HEK293 (cell line): ENCODE data around the gene ADCY7.

ENCODE experiments used
- CTCF ChIA-PET: fragments of 350-600 bp; formaldehyde crosslinking; extraction: SDS; loops from one replicate; lab custom pipeline; 2021; ENCODE audit warnings: antibody characterized with exemption; lab: Yijun Ruan, JAX
- POLR2A ChIA-PET: fragments of 300-600 bp; formaldehyde crosslinking; extraction: SDS; loops from one replicate; lab custom pipeline; 2020; ENCODE audit warnings: antibody characterized with exemption, inconsistent platforms; lab: Yijun Ruan, JAX
- H3K27ac ChIP-seq: fragments of 200-500 bp; sonication (Bioruptor generic); 2 replicates; pipeline ENCODE4 v1.5.1; 2014; ENCODE audit warnings: low read depth, low read length, control low read depth, inconsistent platforms; ENCODE audit errors: extremely low read depth
- H3K36me3 ChIP-seq, 2 experiments: fragments of 200-500 bp in 1 of 2; sonication (Bioruptor generic) in 1 of 2; 1 replicate in 1 of 2; 2 replicates in 1 of 2; pipeline ENCODE4 v1.5.1; 2014 to 2017; ENCODE audit warnings: inconsistent platforms in 2 of 2, low read length in 2 of 2; ENCODE audit not compliant: control insufficient read depth in 2 of 2, insufficient read depth in 1 of 2
- H3K4me1 ChIP-seq: fragments of 200-500 bp; sonication (Bioruptor generic); 2 replicates; pipeline ENCODE4 v1.5.1; 2014; ENCODE audit warnings: mild to moderate bottlenecking, low read length, inconsistent platforms; ENCODE audit not compliant: control insufficient read depth, insufficient read depth
- H3K4me3 ChIP-seq: 2 replicates; pipeline ENCODE4 v1.5.1; 2011; ENCODE audit warnings: low read depth, mild to moderate bottlenecking, control low read depth, low read length, moderate library complexity
- H3K9me3 ChIP-seq: fragments of 200-500 bp; sonication (Bioruptor generic); 2 replicates; pipeline ENCODE4 v1.5.1; 2014; ENCODE audit warnings: low read depth, low read length, inconsistent platforms; ENCODE audit not compliant: control insufficient read depth, insufficient read depth
- ATF2 ChIP-seq: fragments of 450-650 bp; formaldehyde crosslinking; IDR thresholded peaks from 2 replicates; pipeline ENCODE4 v1.5.1; 2016; ENCODE audit warnings: missing biosample characterization, missing genetic modification characterization, low read depth
- HOXA7 ChIP-seq: sonication (generic); formaldehyde crosslinking; IDR thresholded peaks from 2 replicates; pipeline ENCODE4 v1.8.1; 2022; ENCODE audit warnings: missing genetic modification reagents, borderline replicate concordance
- HOXC10 ChIP-seq: sonication (generic); formaldehyde crosslinking; IDR thresholded peaks from 2 replicates; pipeline ENCODE4 v1.8.1; 2023; ENCODE audit warnings: mild to moderate bottlenecking, missing genetic modification reagents
- KLF7 ChIP-seq: fragments of 450-650 bp; formaldehyde crosslinking; IDR thresholded peaks from 2 replicates; pipeline ENCODE4 v1.5.1; 2016; ENCODE audit warnings: missing biosample characterization, missing genetic modification characterization, borderline replicate concordance
- SALL2 ChIP-seq: fragments of 450-650 bp; formaldehyde crosslinking; IDR thresholded peaks from 2 replicates; pipeline ENCODE4 v1.5.0; 2017; ENCODE audit warnings: missing biosample characterization, mild to moderate bottlenecking, missing genetic modification characterization, borderline replicate concordance
- ZNF10 ChIP-seq: fragments of 450-650 bp; formaldehyde crosslinking; IDR thresholded peaks from 2 replicates; pipeline ENCODE4 v1.5.1; 2017; ENCODE audit warnings: missing biosample characterization, missing genetic modification characterization
- ZNF132 ChIP-seq: fragments of 450-650 bp; formaldehyde crosslinking; IDR thresholded peaks from 2 replicates; pipeline ENCODE4 v1.5.1; 2017; ENCODE audit warnings: missing biosample characterization, missing genetic modification characterization, borderline replicate concordance
- ZNF148 ChIP-seq: fragments of 450-650 bp; formaldehyde crosslinking; IDR thresholded peaks from 2 replicates; pipeline ENCODE4 v1.5.0; 2017; ENCODE audit warnings: missing biosample characterization, missing genetic modification characterization, borderline replicate concordance
- ZNF24 ChIP-seq: fragments of 450-650 bp; formaldehyde crosslinking; IDR thresholded peaks from 2 replicates; pipeline ENCODE4 v1.5.1; 2016; ENCODE audit warnings: missing biosample characterization, missing genetic modification characterization
- ZNF404 ChIP-seq: fragments of 450-650 bp; formaldehyde crosslinking; IDR thresholded peaks from 2 replicates; pipeline ENCODE4 v1.5.1; 2017; ENCODE audit warnings: missing biosample characterization, missing genetic modification characterization
- ZNF473 ChIP-seq: fragments of 450-650 bp; formaldehyde crosslinking; IDR thresholded peaks from 2 replicates; pipeline ENCODE4 v1.5.1; 2017; ENCODE audit warnings: missing biosample characterization, missing genetic modification characterization
- ZNF501 ChIP-seq: fragments of 450-650 bp; formaldehyde crosslinking; IDR thresholded peaks from 2 replicates; pipeline ENCODE4 v1.5.1; 2016; ENCODE audit warnings: missing biosample characterization, missing genetic modification characterization
- ZNF549 ChIP-seq: fragments of 450-650 bp; IDR thresholded peaks from 2 replicates; pipeline ENCODE4 v1.5.1; 2018; ENCODE audit warnings: missing biosample characterization, missing genetic modification characterization, mild to moderate bottlenecking, inconsistent platforms, moderate library complexity
- ZNF555 ChIP-seq: fragments of 450-650 bp; formaldehyde crosslinking; conservative IDR thresholded peaks from 2 replicates; pipeline ENCODE4 v1.5.1; 2017; ENCODE audit warnings: missing biosample characterization, mild to moderate bottlenecking, missing genetic modification characterization, inconsistent platforms
- ZNF558 ChIP-seq: fragments of 450-650 bp; formaldehyde crosslinking; IDR thresholded peaks from 2 replicates; pipeline ENCODE4 v1.5.1; 2016; ENCODE audit warnings: missing biosample characterization, missing genetic modification characterization
- ZNF580 ChIP-seq: fragments of 450-650 bp; formaldehyde crosslinking; IDR thresholded peaks from 2 replicates; pipeline ENCODE4 v1.5.1; 2016; ENCODE audit warnings: missing biosample characterization, missing genetic modification characterization
- ZNF610 ChIP-seq: fragments of 450-650 bp; formaldehyde crosslinking; IDR thresholded peaks from 2 replicates; pipeline ENCODE4 v1.5.1; 2016; ENCODE audit warnings: missing biosample characterization, missing genetic modification characterization, borderline replicate concordance
- ZNF621 ChIP-seq: fragments of 450-650 bp; formaldehyde crosslinking; IDR thresholded peaks from 2 replicates; pipeline ENCODE4 v1.5.1; 2017; ENCODE audit warnings: missing biosample characterization, missing genetic modification characterization
- ZNF624 ChIP-seq: fragments of 450-650 bp; formaldehyde crosslinking; IDR thresholded peaks from 2 replicates; pipeline ENCODE4 v1.5.1; 2017; ENCODE audit warnings: missing biosample characterization, missing genetic modification characterization
- ZNF660 ChIP-seq: fragments of 450-650 bp; IDR thresholded peaks from 2 replicates; pipeline ENCODE4 v1.5.1; 2018; ENCODE audit warnings: missing biosample characterization, mild to moderate bottlenecking, missing genetic modification characterization
- ZNF664 ChIP-seq: fragments of 450-650 bp; formaldehyde crosslinking; IDR thresholded peaks from 2 replicates; pipeline ENCODE4 v1.5.1; 2016; ENCODE audit warnings: missing biosample characterization, missing genetic modification characterization
- ZSCAN23 ChIP-seq: fragments of 450-650 bp; formaldehyde crosslinking; IDR thresholded peaks from 2 replicates; pipeline ENCODE4 v1.5.1; 2016; ENCODE audit warnings: missing biosample characterization, missing genetic modification characterization

Gene ADCY7

GRCh38 chr16:50224286-50224685 is 42.1 kb upstream of the ADCY7 start:
- no peaks in the 10 kb centered on the region for H3K4me1 ChIP-seq
- H3K36me3 ChIP-seq, result peaks cover 8 to 73% of the 10 kb centered on the region in 2 experiments; a peak in 2 of 3 replicates
- TF ChIP-seq ZNF580 (tag by site-specific recombination), result no peak
- no peak for TF ChIP-seq ZNF473
- TF ChIP-seq ZNF132 (tag by site-specific recombination), result no peak
- no peak for TF ChIP-seq ZSCAN23 (tag by site-specific recombination)
- TF ChIP-seq ATF2 (tag by site-specific recombination), result no peak
- TF ChIP-seq SALL2 (tag by site-specific recombination), result no peak
- no peak for TF ChIP-seq ZNF558 (tag by site-specific recombination)
- TF ChIP-seq ZNF148 (tag by site-specific recombination), result no peak
- no peak for TF ChIP-seq ZNF10
- TF ChIP-seq ZNF555, result no peak
- no peak overlapping the region for H3K4me3 ChIP-seq
- ChIA-PET CTCF (interaction anchor here (0.6 kb wide), 1 partner anchor 719 kb away, joined by 3 read pairs; no protein-coding TSS in a partner anchor), POLR2A (interaction anchor here (0.5 kb wide), 1 partner anchor 736 kb away, joined by 4 read pairs; no protein-coding TSS in a partner anchor)
- H3K27ac ChIP-seq, result no peak overlapping the region
- no peaks in the 10 kb centered on the region for H3K9me3 ChIP-seq

GRCh38 chr16:50227120-50227519 is 39.2 kb upstream of the ADCY7 start:
- TF ChIP-seq ZNF148 (tag by site-specific recombination), result no peak
- no peak for TF ChIP-seq ZNF610 (tag by site-specific recombination)
- TF ChIP-seq ZNF621 (tag by site-specific recombination), result no peak
- no peak for TF ChIP-seq ZNF549 (tag by site-specific recombination)
- no peak for TF ChIP-seq KLF7 (tag by site-specific recombination)
- no peak for TF ChIP-seq HOXA7 (CRISPR knock-in tag)
- no peak for TF ChIP-seq ZNF660 (tag by site-specific recombination)
- TF ChIP-seq ZNF24 (tag by site-specific recombination), result no peak
- TF ChIP-seq ZNF664 (tag by site-specific recombination), result no peak
- TF ChIP-seq ZNF624 (tag by site-specific recombination), result no peak
- TF ChIP-seq ZNF404, result no peak
- no peak for TF ChIP-seq HOXC10
- no peak for TF ChIP-seq ZNF501
- TF ChIP-seq, all 188 proteins: peak for 0
- Histone ChIP-seq H3K4me3 (no peak overlapping the region), H3K27ac (no peak overlapping the region), H3K36me3 (peaks cover 3 to 66% of the 10 kb centered on the region in 2 experiments; a peak in 2 of 3 replicates), H3K9me3 (no peaks in the 10 kb centered on the region), H3K4me1 (no peaks in the 10 kb centered on the region)
- ChIA-PET CTCF (interaction anchor here (0.8 kb wide), 1 partner anchor 83 kb away, joined by 3 read pairs; no protein-coding TSS in a partner anchor), POLR2A (no interaction called here)
